K562 (cell line): Measurements from ENCODE around the gene CD276. TPM values are rescaled to one million over a fixed set of nuclear protein-coding genes. Genes with fewer than 3 reads are reported as not detected.

Source experiments
- ATAC-seq: fragments of 200-7000 bp; cut with Tn5 transposase; 3 replicates; pipeline ENCODE4 v1.9.1; 2020; ENCODE audit warnings: moderate library complexity
- BruUV-seq: library from RNA; stranded (reverse); fragments of 400-500 nt; replicated peaks from 2 replicates; lab custom pipeline; 2021; lab: Mats Ljungman, UMichigan
- CTCF ChIA-PET: fragments of 300-600 bp; formaldehyde crosslinking; extraction: SDS; loops from one replicate; lab custom pipeline; 2021; ENCODE audit warnings: low intra/inter-chr PET ratio; lab: Yijun Ruan, JAX
- POLR2A ChIA-PET: fragments of 300-600, 350-650 bp; sonication (Branson Sonifier 250); formaldehyde crosslinking; extraction: SDS; loops from one replicate; lab custom pipeline; 2021; ENCODE audit warnings: antibody characterized with exemption, inconsistent platforms; lab: Yijun Ruan, JAX
- DNase-seq, 4 experiments: peaks; one replicate each; pipeline versions ENCODE4 v3.0.0 to v3.0.0-alpha.2; 2011 to 2018; ENCODE audit warnings: low spot score in 3 of 4, mixed read lengths in 3 of 4; ENCODE audit errors: extremely low read depth in 1 of 4
- FAIRE-seq: peaks from 2 replicates; lab custom pipeline; 2011; peaks lifted over from hg19 to GRCh38; lab: Jason Lieb, UNC
- H2AFZ ChIP-seq: 2 replicates; pipeline ENCODE4 v1.6.0; 2011; ENCODE audit warnings: low read depth, low read length, control low read depth, inconsistent platforms
- H3K27ac ChIP-seq: fragments of 200-600 bp; 3 replicates; pipeline ENCODE4 v1.8.0; 2011; ENCODE audit warnings: low read depth, mild to moderate bottlenecking, control low read depth, inconsistent platforms, low read length, moderate library complexity, mixed read lengths; ENCODE audit errors: extremely low read depth
- H3K27me3 ChIP-seq, 2 experiments: fragments of 300-600 bp in 1 of 2; 2 replicates in 1 of 2; 3 replicates in 1 of 2; pipeline versions ENCODE4 v1.6.0 to v1.8.0; 2011; ENCODE audit warnings: inconsistent platforms in 2 of 2, low read length in 2 of 2, mild to moderate bottlenecking in 1 of 2, mixed read lengths in 1 of 2, moderate library complexity in 1 of 2; ENCODE audit not compliant: control insufficient read depth in 2 of 2, insufficient read depth in 2 of 2
- H3K36me3 ChIP-seq: fragments of 300-600 bp; 3 replicates; pipeline ENCODE4 v1.8.0; 2011; ENCODE audit warnings: mild to moderate bottlenecking, low read length, inconsistent platforms; ENCODE audit not compliant: control insufficient read depth, insufficient read depth
- H3K4me1 ChIP-seq, 2 experiments: fragments of 200-600 bp in 1 of 2; replicated peaks in 1 of 2; 2 replicates in 1 of 2; 3 replicates in 1 of 2; pipeline versions ENCODE4 v1.5.1 to v1.8.0; 2011; ENCODE audit warnings: inconsistent platforms in 2 of 2, low read length in 2 of 2, mild to moderate bottlenecking in 1 of 2, mixed read lengths in 1 of 2, moderate library complexity in 1 of 2; ENCODE audit not compliant: control insufficient read depth in 2 of 2, insufficient read depth in 2 of 2
- H3K4me2 ChIP-seq: 2 replicates; pipeline ENCODE4 v1.6.1; 2011; ENCODE audit warnings: low read length, control low read depth, inconsistent platforms, mixed read lengths; ENCODE audit not compliant: insufficient read depth
- H3K4me3 ChIP-seq: fragments of 200-600 bp; sonication (generic), shearing (Covaris generic); 2 replicates; pipeline ENCODE4 v1.5.1; 2016; ENCODE audit warnings: control low read depth, inconsistent platforms
- H3K79me2 ChIP-seq: fragments of 200-600 bp; 3 replicates; pipeline ENCODE4 v1.8.0; 2011; ENCODE audit warnings: low read length, inconsistent platforms; ENCODE audit not compliant: control insufficient read depth, insufficient read depth
- H3K9ac ChIP-seq, 2 experiments: 2 replicates each; pipeline versions ENCODE4 v1.6.0 to v1.6.1; 2011; ENCODE audit warnings: low read depth in 2 of 2, low read length in 2 of 2, control low read depth in 1 of 2, inconsistent platforms in 1 of 2, mild to moderate bottlenecking in 1 of 2, mixed read lengths in 1 of 2; ENCODE audit not compliant: insufficient read depth in 1 of 2
- H3K9me1 ChIP-seq: one replicate; pipeline ENCODE4 v1.6.0; 2011; ENCODE audit warnings: inconsistent platforms, mild to moderate bottlenecking, low read length, moderate library complexity; ENCODE audit not compliant: control insufficient read depth, insufficient read depth
- H3K9me3 ChIP-seq: replicated peaks from 2 replicates; pipeline ENCODE4 v1.5.1; 2011; ENCODE audit warnings: low read depth, low read length, inconsistent platforms; ENCODE audit not compliant: control insufficient read depth, insufficient read depth
- H4K20me1 ChIP-seq: replicated peaks from 2 replicates; pipeline ENCODE4 v1.6.1; 2011; ENCODE audit warnings: low read length, inconsistent platforms, mixed read lengths; ENCODE audit not compliant: control insufficient read depth, insufficient read depth
- ARID2 ChIP-seq: fragments of 450-650 bp; IDR thresholded peaks from 2 replicates; pipeline ENCODE4 v1.6.1; 2017; ENCODE audit warnings: antibody characterized with exemption, mild to moderate bottlenecking
- ETS1 ChIP-seq: conservative IDR thresholded peaks from 2 replicates; pipeline ENCODE4 v1.6.1; 2011; ENCODE audit warnings: low read depth, mild to moderate bottlenecking, low read length; ENCODE audit not compliant: control insufficient read depth
- GABPB1 ChIP-seq: sonication (generic); formaldehyde crosslinking; IDR thresholded peaks from 2 replicates; pipeline ENCODE4 v1.8.0; 2022; ENCODE audit warnings: mild to moderate bottlenecking, missing genetic modification reagents
- GTF2F1 ChIP-seq: IDR thresholded peaks from 2 replicates; pipeline ENCODE4 v1.6.1; 2011; ENCODE audit warnings: low read depth, low read length, improper control_type of control experiment
- HDAC8 ChIP-seq: fragments of 450-650 bp; IDR thresholded peaks from 2 replicates; pipeline ENCODE4 v1.6.1; 2016; ENCODE audit warnings: mild to moderate bottlenecking, missing genetic modification characterization, moderate library complexity, missing compliant biosample characterization
- TAF7 ChIP-seq: fragments of 450-650 bp; IDR thresholded peaks from 2 replicates; pipeline ENCODE4 v1.6.1; 2016; ENCODE audit warnings: missing genetic modification characterization, missing compliant biosample characterization
- TEAD2 ChIP-seq: fragments of 450-650 bp; IDR thresholded peaks from 2 replicates; pipeline ENCODE4 v1.6.1; 2016; ENCODE audit warnings: missing genetic modification characterization, control low read depth, missing compliant biosample characterization
- THRB ChIP-seq: fragments of 450-650 bp; formaldehyde crosslinking; conservative IDR thresholded peaks from 2 replicates; pipeline ENCODE4 v1.4.0; 2022; ENCODE audit warnings: mild to moderate bottlenecking, missing genetic modification characterization
- ZNF324 ChIP-seq: fragments of 250-450 bp; sonication (Bioruptor Pico); IDR thresholded peaks from 2 replicates; pipeline ENCODE4 v1.4.0; 2020; ENCODE audit warnings: mild to moderate bottlenecking
- ZNF609 ChIP-seq: sonication (generic); formaldehyde crosslinking; IDR thresholded peaks from 2 replicates; pipeline ENCODE4 v1.8.1; 2023; ENCODE audit warnings: missing genetic modification reagents, mild to moderate bottlenecking, borderline replicate concordance
- ZNF639 ChIP-seq, 2 experiments: fragments of 200-800 bp in 1 of 2; sonication (Bioruptor generic) in 1 of 2; sonication (generic) in 1 of 2; formaldehyde crosslinking in 1 of 2; IDR thresholded peaks in 1 of 2; conservative IDR thresholded peaks in 1 of 2; 2 replicates each; pipeline versions ENCODE4 v1.5.0 to v1.6.1; 2016 to 2020; ENCODE audit warnings: missing compliant biosample characterization in 1 of 2, missing genetic modification characterization in 1 of 2, missing genetic modification reagents in 1 of 2
- WGBS: fragments of 100-300 bp; shearing (Covaris generic); methylation state at CpG from one replicate; pipeline ENCODE4 v1.1.6; 2016; ENCODE audit warnings: low coverage, mixed read lengths; ENCODE audit not compliant: insufficient coverage; ENCODE audit errors: missing lambda C conversion rate; 5-methylcytosine and 5-hydroxymethylcytosine counted together
- in situ Hi-C: fragments of 300-500 bp; cut with MboI; formaldehyde crosslinking; loops from 4 replicates; pipeline ENCODE4 v1.15.0; 2018; ENCODE audit warnings: inconsistent platforms, mixed read lengths
- intact Hi-C: fragments of 100-400 bp; cut with micrococcal nuclease; formaldehyde crosslinking; loops from 2 replicates; pipeline ENCODE4 v1.14.2; 2022
- polyA plus RNA-seq, 8 experiments: library from polyadenylated mRNA; depleted of rRNA in 4 of 8; stranded (reverse) in 5 of 8; unstranded in 3 of 8; fragments of >200 nt; fragmentation: Nextera tagmentation in 2 of 8; fragmentation: Illumina TruSeq in 1 of 8; extraction: Ambion mirVana in 2 of 8; extraction: Trizol in 1 of 8; gene quantifications; 2 replicates each; pipeline versions ENCODE4 v1.2.1 to v1.2.3, GENCODE V29; 2011 to 2014; ENCODE audit warnings: inconsistent platforms in 1 of 8, missing spikeins in 1 of 8
- total RNA-seq, 7 experiments: library from RNA; depleted of rRNA in 6 of 7; stranded (reverse); fragments of >200 nt in 6 of 7; fragmentation: Illumina TruSeq in 2 of 7; extraction: Trizol in 2 of 7; gene quantifications; 2 replicates each; pipeline versions ENCODE4 v1.2.1 to v1.2.3, GENCODE V29; 2011 to 2021; ENCODE audit warnings: low replicate concordance in 1 of 7

CD276 gene
- total and polyA plus RNA-seq, 9 of the 15 experiments (the other 6 are each of a cell fraction or from before 2014, with no cell fraction given) = 0.11 to 3.6 (median 2.3) TPM

GRCh38 chr15:73749533-73749932 lies 65.3 kb downstream of the CD276 start:
- no peaks in the 10 kb centered on the region for H3K79me2 ChIP-seq
- no peak overlapping the region for H3K4me2 ChIP-seq
- peaks cover 0 to 8% of the 10 kb centered on the region in 2 experiments; a peak in 2 of 5 replicates for H3K4me1 ChIP-seq
- POLR2A ChIA-PET = interaction anchor here (1.0 kb wide), 2 partner anchors 21 to 30 kb away, joined by 4 read pairs; no protein-coding TSS in a partner anchor
- H3K27me3 ChIP-seq = peaks cover 14 to 50% of the 10 kb centered on the region in 2 experiments; a peak in 4 of 5 replicates
- FAIRE-seq = no peak
- no peak overlapping the region for H2AFZ ChIP-seq
- CTCF ChIA-PET = no interaction called here
- no peaks in the 10 kb centered on the region for H3K9me1 ChIP-seq
- H3K27ac ChIP-seq = no peak overlapping the region
- intact Hi-C loops = no loop called here
- DNase-seq = no peak
- no peak overlapping the region for H3K9ac ChIP-seq
- TF ChIP-seq TAF7 = no peak
- TF ChIP-seq ETS1 = no peak
- no peak for TF ChIP-seq THRB (CRISPR knock-in tag)
- no peak for TF ChIP-seq GABPB1
- no peak for TF ChIP-seq TEAD2 (tag)
- no peak for TF ChIP-seq HDAC8 (tag)
- TF ChIP-seq ARID2 = no peak
- no peak for TF ChIP-seq ZNF639 (CRISPR knock-in tag; conservative IDR thresholded peaks at IDR 0.05 in 1 of 2, IDR thresholded peaks at IDR 0.05 in 1 of 2)
- TF ChIP-seq GTF2F1 = no peak
- no peak for TF ChIP-seq ZNF324 (CRISPR knock-in tag)
- no peak for TF ChIP-seq ZNF609 (CRISPR knock-in tag)
- WGBS = 0% methylated on average over 5 of the region's 5 CpGs
- no peaks in the 10 kb centered on the region for H3K36me3 ChIP-seq
- in situ Hi-C loops = no loop called here
- no peak for ATAC-seq
- H4K20me1 ChIP-seq = peaks cover 13% of the 10 kb centered on the region
- no peak overlapping the region for H3K4me3 ChIP-seq
- no peaks in the 10 kb centered on the region for H3K9me3 ChIP-seq
- BruUV-seq = no TSS peak
